GM12874 (cell line): ENCODE data around the gene CCDC33.

Experiments
- TF ChIP-seq, protein P1 (sequence below): IDR thresholded peaks from 2 replicates; pipeline ENCODE4 v1.5.1; 2011; ENCODE audit warnings: low read depth, mild to moderate bottlenecking, control low read depth, low read length, moderate library complexity; ENCODE audit not compliant: insufficient read depth

Gene CCDC33

DNA sequence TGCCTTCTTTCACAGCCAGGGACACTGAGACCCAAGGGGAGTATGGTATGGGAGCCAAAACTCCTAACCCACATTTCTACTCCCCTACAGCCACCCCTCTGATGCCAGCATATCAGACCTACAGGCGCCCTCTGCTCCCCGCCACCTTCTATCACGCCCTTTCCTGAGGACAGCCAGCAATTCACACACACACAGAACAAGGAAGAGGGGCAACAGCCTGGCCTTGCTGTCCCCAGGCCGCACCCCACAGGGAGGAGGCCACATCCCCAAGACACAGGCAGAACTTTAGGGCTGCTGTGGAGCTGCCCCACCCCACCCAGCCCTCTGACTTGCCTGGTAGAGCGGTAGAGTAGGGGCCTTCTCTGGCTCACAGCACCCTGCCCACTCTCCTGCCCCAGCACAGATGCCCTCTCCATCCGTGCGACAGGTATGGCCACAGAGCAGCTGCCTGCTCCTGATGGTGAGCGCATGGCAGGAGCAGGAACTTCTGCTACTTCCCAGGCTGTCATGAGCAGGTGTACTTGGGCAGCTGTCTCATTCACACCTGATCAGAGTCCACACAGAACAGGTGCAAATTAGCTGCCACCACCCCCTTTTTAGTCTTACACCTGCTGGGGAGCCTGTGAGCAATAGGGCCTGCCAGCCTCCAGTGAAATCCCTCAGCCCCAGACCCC lies 33.4 kb downstream of the CCDC33 start:
- TF ChIP-seq, protein P1, sequence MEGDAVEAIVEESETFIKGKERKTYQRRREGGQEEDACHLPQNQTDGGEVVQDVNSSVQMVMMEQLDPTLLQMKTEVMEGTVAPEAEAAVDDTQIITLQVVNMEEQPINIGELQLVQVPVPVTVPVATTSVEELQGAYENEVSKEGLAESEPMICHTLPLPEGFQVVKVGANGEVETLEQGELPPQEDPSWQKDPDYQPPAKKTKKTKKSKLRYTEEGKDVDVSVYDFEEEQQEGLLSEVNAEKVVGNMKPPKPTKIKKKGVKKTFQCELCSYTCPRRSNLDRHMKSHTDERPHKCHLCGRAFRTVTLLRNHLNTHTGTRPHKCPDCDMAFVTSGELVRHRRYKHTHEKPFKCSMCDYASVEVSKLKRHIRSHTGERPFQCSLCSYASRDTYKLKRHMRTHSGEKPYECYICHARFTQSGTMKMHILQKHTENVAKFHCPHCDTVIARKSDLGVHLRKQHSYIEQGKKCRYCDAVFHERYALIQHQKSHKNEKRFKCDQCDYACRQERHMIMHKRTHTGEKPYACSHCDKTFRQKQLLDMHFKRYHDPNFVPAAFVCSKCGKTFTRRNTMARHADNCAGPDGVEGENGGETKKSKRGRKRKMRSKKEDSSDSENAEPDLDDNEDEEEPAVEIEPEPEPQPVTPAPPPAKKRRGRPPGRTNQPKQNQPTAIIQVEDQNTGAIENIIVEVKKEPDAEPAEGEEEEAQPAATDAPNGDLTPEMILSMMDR, result no peak

DNA sequence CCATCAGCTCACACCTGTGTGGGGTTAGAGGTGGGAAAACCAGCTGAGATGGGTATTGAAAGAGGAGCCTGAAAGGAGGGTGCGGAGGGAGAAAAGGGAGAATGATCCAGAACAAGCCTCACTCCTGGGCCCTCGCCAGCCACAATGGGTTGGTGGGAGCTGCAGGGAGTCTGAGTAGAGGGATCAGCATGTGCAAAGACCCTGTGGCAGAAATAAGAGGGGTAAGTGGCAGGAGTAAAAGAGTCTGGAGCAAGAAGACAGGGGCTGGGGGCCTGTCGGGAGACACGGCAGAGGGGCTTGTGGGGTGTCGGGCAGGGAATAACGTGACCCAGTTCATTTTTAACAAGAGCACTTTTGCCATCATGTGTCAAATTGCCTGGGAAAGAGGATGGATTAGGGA lies 34.0 kb downstream of the CCDC33 start:
- TF ChIP-seq, protein P1, result no peak

DNA sequence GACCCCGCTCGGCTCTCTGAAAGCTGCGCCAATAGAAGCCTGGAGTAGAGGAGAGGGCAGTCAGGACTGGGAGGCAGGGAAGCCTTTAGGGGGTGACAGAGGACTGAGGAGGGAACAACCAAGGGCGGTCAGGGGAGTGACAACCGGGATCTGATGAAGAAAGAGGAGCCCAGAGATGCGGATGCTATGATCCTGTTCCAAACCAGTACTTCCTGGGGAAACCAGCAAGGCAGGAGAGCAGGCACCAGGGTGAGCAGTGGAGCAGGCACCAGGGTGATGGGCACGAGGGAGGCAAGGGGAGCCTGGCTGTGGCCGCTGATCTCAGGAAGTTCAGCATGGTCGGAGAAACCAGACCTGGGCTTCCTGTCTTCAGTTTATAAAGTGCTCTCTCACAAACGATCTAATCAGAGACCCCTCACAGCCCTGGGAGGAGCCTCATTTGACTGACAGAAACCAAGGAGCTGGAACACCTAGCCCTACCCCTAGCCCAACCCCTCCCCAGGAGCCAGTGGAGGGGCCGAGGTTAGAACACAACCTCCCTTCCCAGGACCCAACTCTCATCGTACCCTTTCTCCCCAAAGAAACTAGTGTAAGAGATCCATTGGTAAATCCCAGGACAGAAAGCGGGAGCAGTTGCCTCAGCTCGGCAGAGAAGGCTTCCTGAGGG lies 34.9 kb downstream of the CCDC33 start:
- TF ChIP-seq, protein P1, result no peak

DNA sequence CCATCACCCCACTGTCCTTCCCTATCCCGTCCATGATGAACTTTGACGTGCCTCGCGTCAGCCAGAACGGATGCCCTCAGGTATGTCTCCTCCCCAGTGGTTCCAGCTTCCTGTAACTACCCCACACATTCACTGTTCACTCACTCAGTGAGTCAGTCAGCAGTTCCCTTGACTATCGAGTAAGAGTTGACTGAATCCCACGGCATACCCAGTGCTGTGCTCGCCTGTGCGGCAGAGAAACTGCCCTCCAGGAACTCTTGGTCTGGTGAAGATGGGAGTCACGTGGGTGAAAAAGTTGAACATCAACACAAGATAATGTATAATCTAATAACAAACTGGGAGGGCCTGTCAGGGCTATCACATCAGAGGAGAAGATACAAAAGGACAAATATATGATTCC lies 36.7 kb downstream of the CCDC33 start:
- TF ChIP-seq, protein P1, result no peak

DNA sequence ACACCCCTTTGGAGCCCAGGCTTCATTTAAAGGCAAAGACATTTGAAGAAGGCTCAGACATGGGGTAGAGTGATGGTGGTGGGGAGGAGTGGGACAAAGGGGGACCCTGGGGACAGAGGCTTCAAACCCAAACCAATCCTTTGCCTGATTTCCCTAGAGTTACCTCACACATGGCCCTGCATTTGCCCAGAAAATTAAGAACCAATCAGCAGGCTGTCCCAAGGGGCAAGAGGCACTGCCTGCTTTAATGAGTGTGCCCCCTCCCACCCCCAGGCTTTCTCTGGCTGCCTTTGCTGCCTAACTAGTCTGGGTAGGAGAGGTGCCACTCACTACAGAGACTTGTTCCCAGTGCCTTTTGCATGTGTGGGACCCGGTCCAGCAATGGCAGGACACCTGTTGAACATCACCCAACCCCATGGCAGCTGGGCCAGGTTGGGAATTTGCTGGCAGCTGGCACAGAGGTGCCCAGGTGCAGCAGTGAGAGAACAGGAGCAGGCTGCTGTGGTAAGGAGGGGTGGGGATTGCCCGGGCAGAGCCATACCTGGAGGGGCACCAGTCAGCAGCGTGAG lies 38.4 kb downstream of the CCDC33 start:
- TF ChIP-seq, protein P1, result no peak

DNA sequence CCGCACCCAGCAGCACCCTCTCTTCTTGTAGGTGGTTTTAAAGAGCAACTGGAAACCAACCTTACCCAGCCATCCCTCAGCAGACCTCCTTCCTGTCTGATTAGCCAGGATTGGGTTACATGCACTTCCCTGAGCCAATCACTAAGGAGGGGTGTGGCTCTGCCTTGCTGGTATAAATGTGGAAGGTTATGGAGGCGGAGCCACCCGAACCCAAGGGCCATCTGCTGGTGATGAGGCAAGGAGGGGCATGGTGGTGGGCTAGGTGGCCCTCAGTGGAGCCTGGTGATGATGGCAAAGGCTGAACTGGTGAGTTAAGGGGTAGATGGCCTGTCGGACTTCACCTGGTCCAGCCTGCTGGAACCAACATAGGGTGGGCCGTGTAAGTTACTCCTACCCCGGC lies 39.8 kb downstream of the CCDC33 start:
- TF ChIP-seq, protein P1, result no peak

DNA sequence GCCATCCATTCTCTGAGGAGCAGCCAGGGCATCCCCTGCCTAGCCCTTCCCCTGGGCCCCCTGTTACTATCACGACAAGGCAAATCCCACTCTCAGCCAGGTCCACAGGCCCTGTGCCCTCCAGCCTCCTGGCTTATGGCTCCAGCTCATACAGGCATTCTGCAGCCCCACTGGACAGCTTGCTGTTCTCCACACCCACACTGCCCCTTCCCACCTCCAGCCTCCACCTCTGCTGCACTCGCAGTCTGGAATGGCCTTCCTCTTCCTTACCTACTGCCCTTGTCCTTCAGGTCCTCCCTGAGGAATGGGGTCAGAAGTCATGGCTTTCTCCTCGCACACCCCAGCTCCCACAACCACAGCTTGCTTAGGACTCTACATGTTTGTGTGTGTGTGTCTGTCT lies 40.4 kb downstream of the CCDC33 start:
- TF ChIP-seq, protein P1, result no peak
